Measurements from ENCODE around the gene NIT1. TPM values are rescaled to one million over a fixed set of nuclear protein-coding genes. Genes with fewer than 3 reads are reported as not detected.

The NIT1 gene
- total RNA-seq, 1 experiment from 2014 or later = 65.9 TPM

DNA sequence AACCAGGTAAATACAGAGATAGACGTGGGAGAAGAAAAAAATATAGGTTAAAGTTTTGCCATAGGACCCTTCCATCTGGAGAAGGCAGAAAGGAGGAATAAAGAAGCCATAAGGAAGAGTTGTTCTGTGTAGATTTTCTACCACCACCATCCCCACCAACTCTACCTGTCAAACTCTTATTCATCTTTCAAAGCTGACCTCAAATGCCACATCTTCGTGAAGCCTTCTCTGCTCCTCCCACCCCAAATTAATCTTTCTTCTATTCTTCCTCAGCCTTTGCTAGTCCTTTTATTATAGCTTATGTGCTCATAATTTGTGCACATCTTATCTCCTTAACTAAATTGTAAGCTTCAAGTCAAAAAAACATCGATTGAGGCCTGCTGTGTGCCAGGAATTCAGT is 27.3 kb upstream of the NIT1 start:
- Histone ChIP-seq H4K20me1 (ENCODE audit: insufficient read depth) (no peaks in the 10 kb centered on the region), H3K9ac (ENCODE audit: low read length) (no peak overlapping the region), H3K27ac (ENCODE audit: low read depth, low read length) (no peak overlapping the region), H3K27me3 (ENCODE audit: insufficient read depth, low read length) (no peaks in the 10 kb centered on the region), H3K9me2 (ENCODE audit: insufficient read depth) (no peaks in the 10 kb centered on the region), H3K9me3 (ENCODE audit: control insufficient read depth in 1 of 2, insufficient read depth in 1 of 2, low read depth in 1 of 2, low read length in 2 of 2) (no peaks in the 10 kb centered on the region), H3K36me3 (ENCODE audit: control insufficient read depth in 1 of 2, insufficient read depth in 2 of 2, low read length in 2 of 2) (no peaks in the 10 kb centered on the region), H3K4me2 (ENCODE audit: low read length) (no peak overlapping the region), H3K4me1 (ENCODE audit: control insufficient read depth in 1 of 2, insufficient read depth in 2 of 2, low read length in 2 of 2) (peaks cover 11 to 67% of the 10 kb centered on the region in 2 experiments), H2AFZ (ENCODE audit: low read depth, low read length, poor library complexity, severe bottlenecking) (no peak overlapping the region), H3K79me2 (ENCODE audit: insufficient read depth, low read length) (no peaks in the 10 kb centered on the region), H3K4me3 (replicated peaks in 1 of 2; ENCODE audit: low read depth in 1 of 2, low read length in 2 of 2) (no peak overlapping the region)
- RAD21 ChIA-PET (ENCODE audit: low non-redundant PET in 1 of 2, low total read pairs in 2 of 2, uncharacterized antibody in 2 of 2, unreplicated experiment in 2 of 2) = no interaction called here
- no peak for ATAC-seq
- CTCF ChIA-PET = no interaction called here
- POLR2A ChIA-PET = no interaction called here
- TF ChIP-seq ZFX (IDR thresholded peaks at IDR 0.05) (no peak), EGR1 (IDR thresholded peaks at IDR 0.05; ENCODE audit: low read depth) (no peak), ZBTB33 (IDR thresholded peaks at IDR 0.05; ENCODE audit: extremely low read depth, insufficient replicate concordance, low read length) (no peak), EZH2phosphoT487 (IDR thresholded peaks at IDR 0.05; ENCODE audit: borderline replicate concordance) (no peak), FOSL1 (IDR thresholded peaks at IDR 0.05; ENCODE audit: low read depth) (no peak), EZH2 (IDR thresholded peaks at IDR 0.05) (no peak), MAX (IDR thresholded peaks at IDR 0.05) (no peak), CTCF (IDR thresholded peaks at IDR 0.05 in 2 of 3, conservative IDR thresholded peaks at IDR 0.05 in 1 of 3; ENCODE audit: borderline replicate concordance in 1 of 3, insufficient read depth in 1 of 3, low read depth in 2 of 3, low read length in 2 of 3) (no peak), POLR2A (IDR thresholded peaks at IDR 0.05; ENCODE audit: borderline replicate concordance, extremely low read depth, insufficient read depth, insufficient read length) (no peak), ZNF274 (IDR thresholded peaks at IDR 0.05; ENCODE audit: low read depth, low read length) (no peak), JUND (IDR thresholded peaks at IDR 0.05) (no peak), POLR2AphosphoS5 (IDR thresholded peaks at IDR 0.05; ENCODE audit: low read depth, low read length) (no peak), SIN3A (IDR thresholded peaks at IDR 0.05; ENCODE audit: low read depth) (no peak), SRF (IDR thresholded peaks at IDR 0.05; ENCODE audit: low read depth) (no peak), ELF1 (IDR thresholded peaks at IDR 0.05; ENCODE audit: borderline replicate concordance, low read depth) (no peak), SP1 (IDR thresholded peaks at IDR 0.05; ENCODE audit: low read depth) (no peak), TCF7L2 (IDR thresholded peaks at IDR 0.05; ENCODE audit: borderline replicate concordance, extremely low read depth, insufficient read depth, insufficient read length) (no peak), CBX3 (IDR thresholded peaks at IDR 0.05; ENCODE audit: low read depth) (no peak), YY1 (IDR thresholded peaks at IDR 0.05; ENCODE audit: extremely low read depth, insufficient replicate concordance, low read depth, low read length) (no peak)
- TF ChIP-seq, protein P1, sequence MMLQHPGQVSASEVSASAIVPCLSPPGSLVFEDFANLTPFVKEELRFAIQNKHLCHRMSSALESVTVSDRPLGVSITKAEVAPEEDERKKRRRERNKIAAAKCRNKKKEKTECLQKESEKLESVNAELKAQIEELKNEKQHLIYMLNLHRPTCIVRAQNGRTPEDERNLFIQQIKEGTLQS (IDR thresholded peaks at IDR 0.05) = no peak
- no TSS peak for BruUV-seq (replicated peaks)
- no peak for DNase-seq (ENCODE audit: low read depth, low spot score)
- intact Hi-C loops (cut with micrococcal nuclease) = no loop called here

Measured in HCT116 (cell line).